Measurements from ENCODE around the gene NRP2. TPM values are rescaled to one million over a fixed set of nuclear protein-coding genes. Genes with fewer than 3 reads are reported as not detected.

The NRP2 gene
- total RNA-seq, 2 experiments from 2014 or later: 0.63 to 1.6 TPM

- no peak for DNase-seq
- ChIA-PET POLR2A (interaction anchor here (0.6 kb wide), 1 partner anchor 726 kb away, joined by 3 read pairs; no protein-coding TSS in a partner anchor), CTCF (interaction anchor here (1.1 to 1.8 kb wide), 7 partner anchors 16 to 807 kb away, joined by 3 to 9 read pairs (median 5); no protein-coding TSS in a partner anchor)
- no peaks in the 10 kb centered on the region for H3K9me3 Mint-ChIP-seq
- intact Hi-C loops (cut with micrococcal nuclease): loop anchor here (5.0 kb wide), 3 partner anchors 81 to 1351 kb away; no protein-coding TSS in a partner anchor
- no peaks in the 10 kb centered on the region for H3K36me3 Mint-ChIP-seq (ENCODE audit: low read depth)
- H3K27ac Mint-ChIP-seq: no peak overlapping the region
- peaks cover 28% of the 10 kb centered on the region for H3K27me3 Mint-ChIP-seq
- H3K4me3 Mint-ChIP-seq: no peak overlapping the region
- peaks cover 13% of the 10 kb centered on the region for H3K4me1 Mint-ChIP-seq (ENCODE audit: low read depth)
- TF ChIP-seq CTCF (IDR thresholded peaks at IDR 0.05): no peak
- ATAC-seq: no peak
These were observed 3.7 kb upstream of the NRP2 start for GRCh38 chr2:205678541-205679142.

GRCh38 chr2:205679410-205680009 is 2.8 kb upstream of the NRP2 start:
- CTCF ChIA-PET: interaction anchor here (0.7 to 1.8 kb wide), 8 partner anchors 15 to 288 kb away, joined by 3 to 9 read pairs (median 4); no protein-coding TSS in a partner anchor
- Mint-ChIP-seq H3K4me3 (no peak overlapping the region), H3K27me3 (peaks cover 36% of the 10 kb centered on the region), H3K27ac (no peak overlapping the region), H3K4me1 (ENCODE audit: low read depth) (peaks cover 13% of the 10 kb centered on the region), H3K9me3 (no peaks in the 10 kb centered on the region), H3K36me3 (ENCODE audit: low read depth) (no peaks in the 10 kb centered on the region)
- intact Hi-C loops (cut with micrococcal nuclease): loop anchor here (5.0 kb wide), 3 partner anchors 82 to 1352 kb away; no protein-coding TSS in a partner anchor
- DNase-seq: no peak
- no peak for ATAC-seq
- POLR2A ChIA-PET: no interaction called here
- TF ChIP-seq CTCF (IDR thresholded peaks at IDR 0.05): no peak

- DNase-seq (peak; percentile 63), ATAC-seq (peak; percentile 49)
- Mint-ChIP-seq H3K27ac (no peak overlapping the region), H3K4me1 (ENCODE audit: low read depth) (peaks cover 13% of the 10 kb centered on the region), H3K27me3 (peaks cover 42% of the 10 kb centered on the region), H3K4me3 (no peak overlapping the region), H3K36me3 (ENCODE audit: low read depth) (no peaks in the 10 kb centered on the region), H3K9me3 (no peaks in the 10 kb centered on the region)
- POLR2A ChIA-PET: no interaction called here
- CTCF ChIA-PET: interaction anchor here (0.9 to 1.8 kb wide), 4 partner anchors 15 to 1574 kb away, joined by 3 to 6 read pairs (median 5); no protein-coding TSS in a partner anchor
- TF ChIP-seq CTCF (IDR thresholded peaks at IDR 0.05): peak; percentile 74
- intact Hi-C loops (cut with micrococcal nuclease): no loop called here
These were observed 2.2 kb upstream of the NRP2 start for GRCh38 chr2:205680067-205680466.

GRCh38 chr2:205680903-205681302 is 1.4 kb upstream of the NRP2 start:
- ChIA-PET POLR2A (no interaction called here), CTCF (interaction anchor here (0.9 to 1.8 kb wide), 3 partner anchors 25 to 1575 kb away, joined by 3 to 6 read pairs (median 3); no protein-coding TSS in a partner anchor)
- Mint-ChIP-seq H3K4me1 (ENCODE audit: low read depth) (peaks cover 17% of the 10 kb centered on the region), H3K27me3 (peaks cover 48% of the 10 kb centered on the region), H3K27ac (no peak overlapping the region), H3K9me3 (no peaks in the 10 kb centered on the region), H3K4me3 (no peak overlapping the region), H3K36me3 (ENCODE audit: low read depth) (no peaks in the 10 kb centered on the region)
- no peak for TF ChIP-seq CTCF (IDR thresholded peaks at IDR 0.05)
- DNase-seq (no peak), ATAC-seq (no peak)
- intact Hi-C loops (cut with micrococcal nuclease): no loop called here
